Mononuclear cell (primary cell): ENCODE data around the gene MAPRE2. TPM values are rescaled to one million over a fixed set of nuclear protein-coding genes. Genes with fewer than 3 reads are reported as not detected.

Source experiments
- H3K27me3 ChIP-seq: 2 replicates; pipeline ENCODE4 v1.6.0; 2011; ENCODE audit warnings: low read length, control low read depth; ENCODE audit not compliant: insufficient read depth
- H3K4me1 ChIP-seq: 2 replicates; pipeline ENCODE4 v1.5.1; 2011; ENCODE audit warnings: mild to moderate bottlenecking, low read length, control low read depth; ENCODE audit not compliant: insufficient read depth
- H3K4me3 ChIP-seq: 2 replicates; pipeline ENCODE4 v1.5.1; 2011; ENCODE audit warnings: mild to moderate bottlenecking, low read length, moderate library complexity
- H3K9me3 ChIP-seq: 2 replicates; pipeline ENCODE4 v1.5.1; 2011; ENCODE audit warnings: low read depth, mild to moderate bottlenecking, control low read depth, low read length
- total RNA-seq: library from RNA; depleted of rRNA; stranded (reverse); fragments of >200 nt; gene quantifications from one replicate; pipeline ENCODE4 v1.2.3, GENCODE V29; 2012

Gene MAPRE2
- total RNA-seq, 1 donor, result 87.4 TPM

GRCh38 chr18:35130236-35130635 lies 89.0 kb downstream of the MAPRE2 start:
- no peaks in the 10 kb centered on the region for H3K4me1 ChIP-seq
- H3K27me3 ChIP-seq, result no peaks in the 10 kb centered on the region
- H3K4me3 ChIP-seq, result no peak overlapping the region
- no peaks in the 10 kb centered on the region for H3K9me3 ChIP-seq

- Histone ChIP-seq H3K27me3 (no peaks in the 10 kb centered on the region), H3K4me1 (no peaks in the 10 kb centered on the region), H3K4me3 (no peak overlapping the region), H3K9me3 (no peaks in the 10 kb centered on the region)
Observed at GRCh38 chr18:35131387-35132020, 90.3 kb downstream of the MAPRE2 start.

DNA sequence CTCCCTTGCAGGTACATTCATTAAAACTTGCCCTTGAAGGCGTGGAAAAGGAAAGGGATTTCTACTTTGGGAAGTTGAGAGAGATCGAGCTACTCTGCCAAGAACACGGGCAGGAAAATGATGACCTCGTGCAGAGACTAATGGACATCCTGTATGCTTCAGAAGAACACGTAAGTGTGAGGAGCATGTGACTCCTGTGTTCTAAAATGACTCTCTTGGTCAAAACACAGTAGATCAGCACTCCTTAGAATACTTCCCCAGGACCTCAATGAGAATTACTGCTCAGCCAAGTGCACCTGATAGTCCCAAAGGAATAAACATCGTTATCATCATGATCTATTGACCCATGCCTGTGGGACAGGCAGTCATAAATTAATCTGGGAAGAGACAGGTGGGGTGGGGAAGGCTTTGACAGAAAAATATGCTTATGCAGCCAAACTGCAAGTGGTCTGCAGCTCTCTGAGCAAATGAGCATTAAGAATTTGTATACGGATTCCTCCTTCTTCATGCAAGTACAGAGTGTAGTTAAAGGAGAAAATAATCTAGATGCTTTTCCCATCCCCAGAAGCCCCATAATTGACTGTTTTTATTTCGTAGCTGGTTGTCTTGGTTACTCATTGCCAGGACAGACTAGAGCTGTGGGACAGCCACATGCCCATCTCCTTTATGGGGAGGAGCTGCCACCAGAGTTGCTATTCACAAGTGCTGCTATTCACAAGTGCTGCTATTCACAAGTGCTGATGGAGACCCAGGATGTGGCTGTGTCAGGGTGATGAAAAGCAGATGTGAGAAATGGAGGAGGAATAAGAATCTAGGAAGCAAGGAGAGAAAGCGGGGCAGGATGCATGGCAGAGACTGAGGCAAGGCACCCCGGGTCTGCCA lies 91.0 kb downstream of the MAPRE2 start:
- Histone ChIP-seq H3K9me3 (no peaks in the 10 kb centered on the region), H3K27me3 (no peaks in the 10 kb centered on the region), H3K4me1 (no peaks in the 10 kb centered on the region), H3K4me3 (no peak overlapping the region)

GRCh38 chr18:35134190-35134730 lies 93.0 kb downstream of the MAPRE2 start:
- H3K4me3 ChIP-seq, result no peak overlapping the region

DNA sequence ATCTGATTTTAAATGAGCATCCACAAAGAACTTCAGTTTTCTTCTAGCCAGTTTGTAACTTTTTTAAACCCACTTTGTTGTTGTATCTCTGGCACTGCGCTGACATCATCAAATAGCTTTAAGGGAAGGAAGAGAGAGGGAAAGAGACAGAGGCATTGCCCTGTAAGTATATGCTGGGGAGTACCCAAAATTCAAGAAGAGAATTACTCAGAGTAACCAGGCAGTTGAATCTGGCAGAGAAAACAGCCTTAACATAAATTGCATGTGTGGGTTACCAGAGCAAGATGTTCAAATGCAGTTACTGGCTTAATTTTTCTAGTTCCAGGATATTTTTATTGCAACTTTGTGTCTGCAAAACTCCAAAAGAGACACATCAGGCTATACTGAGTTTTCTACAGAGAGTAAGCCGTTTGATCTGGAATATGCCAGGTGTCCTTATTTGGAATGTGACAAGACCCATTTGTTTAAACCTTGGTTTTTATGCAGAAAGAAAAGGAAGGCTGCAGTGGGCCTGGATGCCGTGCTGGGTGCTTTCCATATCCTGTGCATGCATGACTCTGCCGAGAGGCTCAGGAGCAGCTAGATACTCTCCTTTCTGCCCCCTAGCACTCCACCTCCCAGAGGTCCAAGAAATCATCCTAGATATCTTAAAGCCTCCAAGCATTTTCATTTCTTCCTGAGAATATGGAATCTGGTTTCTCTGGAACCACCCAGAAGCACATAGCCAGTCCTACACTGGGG lies 93.7 kb downstream of the MAPRE2 start:
- no peaks in the 10 kb centered on the region for H3K27me3 ChIP-seq
- no peaks in the 10 kb centered on the region for H3K9me3 ChIP-seq
- H3K4me1 ChIP-seq, result no peaks in the 10 kb centered on the region
- no peak overlapping the region for H3K4me3 ChIP-seq

More at GRCh38 chr18:35134190-35134730, 93.0 kb downstream of the MAPRE2 start:
- Histone ChIP-seq H3K9me3 (no peaks in the 10 kb centered on the region), H3K27me3 (no peaks in the 10 kb centered on the region), H3K4me1 (no peaks in the 10 kb centered on the region)

GRCh38 chr18:35136248-35136647 lies 95.0 kb downstream of the MAPRE2 start:
- H3K4me1 ChIP-seq, result no peaks in the 10 kb centered on the region
- H3K4me3 ChIP-seq, result no peak overlapping the region
- H3K27me3 ChIP-seq, result no peaks in the 10 kb centered on the region
- H3K9me3 ChIP-seq, result no peaks in the 10 kb centered on the region

- Histone ChIP-seq H3K4me1 (peaks cover under 1% of the 10 kb centered on the region), H3K4me3 (no peak overlapping the region), H3K9me3 (no peaks in the 10 kb centered on the region), H3K27me3 (no peaks in the 10 kb centered on the region)
Observed at GRCh38 chr18:35136885-35137284, 95.7 kb downstream of the MAPRE2 start.

GRCh38 chr18:35137632-35138031 lies 96.4 kb downstream of the MAPRE2 start:
- no peaks in the 10 kb centered on the region for H3K27me3 ChIP-seq
- H3K9me3 ChIP-seq, result no peaks in the 10 kb centered on the region
- H3K4me3 ChIP-seq, result no peak overlapping the region
- H3K4me1 ChIP-seq, result peaks cover 8% of the 10 kb centered on the region

DNA sequence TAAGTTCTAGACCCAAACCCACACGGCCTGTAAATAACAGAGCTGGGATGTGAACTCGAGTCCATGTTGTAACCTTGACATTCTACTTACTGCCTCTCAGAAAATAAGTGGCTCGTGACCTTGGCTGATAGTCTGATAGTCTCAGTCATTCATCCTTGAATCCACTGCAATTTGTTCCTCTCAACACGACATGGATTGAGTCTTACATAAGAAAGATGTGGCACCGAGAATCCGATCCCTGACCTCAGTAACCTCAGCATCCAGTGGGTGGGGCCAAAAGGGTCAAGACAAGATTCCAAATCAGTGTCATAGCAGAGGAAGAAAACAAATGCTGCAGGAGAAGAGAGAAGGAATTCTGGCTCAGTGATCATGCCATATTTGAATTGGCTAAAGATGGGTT lies 97.6 kb downstream of the MAPRE2 start:
- Histone ChIP-seq H3K4me1 (peaks cover 11% of the 10 kb centered on the region), H3K27me3 (no peaks in the 10 kb centered on the region), H3K4me3 (no peak overlapping the region), H3K9me3 (no peaks in the 10 kb centered on the region)

DNA sequence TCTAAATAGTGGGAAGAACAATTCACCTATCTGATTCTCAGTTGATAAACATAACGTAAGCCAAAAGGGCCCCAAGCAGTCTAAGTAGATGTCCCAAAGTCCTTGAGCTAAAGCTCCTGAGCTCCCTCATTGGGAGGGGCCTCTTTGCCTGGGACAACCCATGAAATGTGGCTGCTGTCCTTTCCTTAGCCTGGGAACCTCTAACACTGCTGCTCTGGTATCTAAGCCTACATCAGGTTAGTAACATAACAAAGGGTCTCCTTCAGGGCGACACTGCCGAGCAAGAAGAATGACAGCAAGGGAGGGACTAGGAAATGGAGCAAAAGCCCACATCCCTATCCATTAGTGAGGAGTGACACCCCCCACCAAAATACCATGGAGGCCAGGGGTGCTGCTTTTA lies 98.3 kb downstream of the MAPRE2 start:
- no peaks in the 10 kb centered on the region for H3K27me3 ChIP-seq
- no peak overlapping the region for H3K4me3 ChIP-seq
- peaks cover 11% of the 10 kb centered on the region for H3K4me1 ChIP-seq
- H3K9me3 ChIP-seq, result no peaks in the 10 kb centered on the region

DNA sequence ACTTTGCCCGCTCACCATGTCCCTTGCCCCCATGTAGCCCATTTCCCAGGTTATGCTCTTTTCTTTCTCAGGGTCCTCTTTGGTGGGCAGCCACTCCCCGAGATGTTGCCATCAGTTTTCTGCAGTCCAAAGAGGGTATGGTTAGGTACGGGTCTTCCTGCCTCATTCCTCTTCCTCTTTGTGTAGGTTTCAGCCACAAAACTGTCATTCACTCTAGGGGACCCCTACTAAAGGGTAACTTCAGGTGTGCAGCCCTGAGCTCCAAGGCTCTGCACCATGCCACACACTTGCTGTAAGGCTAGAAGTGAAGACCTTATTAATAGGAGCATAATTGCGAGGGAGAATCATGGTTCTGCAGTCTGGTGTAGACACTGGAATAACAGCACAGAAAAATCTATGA lies 99.9 kb downstream of the MAPRE2 start:
- Histone ChIP-seq H3K27me3 (no peaks in the 10 kb centered on the region), H3K4me1 (peaks cover 11% of the 10 kb centered on the region), H3K4me3 (no peak overlapping the region), H3K9me3 (no peaks in the 10 kb centered on the region)

GRCh38 chr18:35141567-35142274 lies 100.5 kb downstream of the MAPRE2 start:
- Histone ChIP-seq H3K4me1 (peaks cover 11% of the 10 kb centered on the region), H3K4me3 (no peak overlapping the region), H3K27me3 (no peaks in the 10 kb centered on the region), H3K9me3 (no peaks in the 10 kb centered on the region)

GRCh38 chr18:35142275-35142615 lies 101.0 kb downstream of the MAPRE2 start:
- Histone ChIP-seq H3K9me3 (no peaks in the 10 kb centered on the region), H3K4me1 (peaks cover 11% of the 10 kb centered on the region), H3K27me3 (no peaks in the 10 kb centered on the region), H3K4me3 (no peak overlapping the region)

- Histone ChIP-seq H3K4me1 (peaks cover 11% of the 10 kb centered on the region), H3K4me3 (no peak overlapping the region)
Observed at GRCh38 chr18:35143622-35144596, 102.7 kb downstream of the MAPRE2 start.

More at GRCh38 chr18:35143622-35144596, 102.7 kb downstream of the MAPRE2 start:
- H3K9me3 ChIP-seq, result no peaks in the 10 kb centered on the region
- no peaks in the 10 kb centered on the region for H3K27me3 ChIP-seq
